GM10248 (cell line): ENCODE data around the gene MOGAT3.
A peak's percentile ranks its signal among the peaks of the same experiment; 100 is the strongest.

Experiments
- CTCF ChIA-PET: fragments of 300-600 bp; sonication (Branson Sonifier 250); formaldehyde crosslinking; extraction: SDS; loops from one replicate; lab custom pipeline; 2021; ENCODE audit warnings: antibody characterized with exemption; lab: Yijun Ruan, JAX
- POLR2A ChIA-PET: fragments of 350-650 bp; sonication (Branson Sonifier 250); formaldehyde crosslinking; extraction: SDS; loops from one replicate; lab custom pipeline; 2020; ENCODE audit warnings: antibody characterized with exemption; lab: Yijun Ruan, JAX
- DNase-seq: peaks from one replicate; pipeline ENCODE4 v3.0.0; 2012; ENCODE audit errors: extremely low spot score
- CTCF ChIP-seq: IDR thresholded peaks from 2 replicates; pipeline ENCODE4 v1.5.1; 2012; ENCODE audit warnings: mild to moderate bottlenecking, low read depth; ENCODE audit errors: extremely low read depth, missing control alignments, control extremely low read depth

Gene MOGAT3

GRCh38 chr7:101243646-101244374, 43.0 kb upstream of the MOGAT3 start:
- CTCF ChIA-PET, result interaction anchor here (0.5 to 5.1 kb wide), 34 partner anchors 9 to 354 kb away, joined by 3 to 68 read pairs (median 5); partner anchors contain the start of genes PLOD3, UFSP1, VGF and ZNHIT1
- peak; percentile 15 for DNase-seq
- TF ChIP-seq CTCF, result peak; percentile 1
- POLR2A ChIA-PET, result interaction anchor here (1.0 to 1.4 kb wide), 3 partner anchors 11 to 26 kb away, joined by 3 to 6 read pairs (median 5); partner anchors contain the start of genes PLOD3 and ZNHIT1

- POLR2A ChIA-PET, result interaction anchor here (0.6 kb wide), 1 partner anchor 1067 kb away, joined by 3 read pairs; no protein-coding TSS in a partner anchor
- CTCF ChIA-PET, result interaction anchor here (0.8 to 5.1 kb wide), 6 partner anchors 14 to 98 kb away, joined by 3 to 68 read pairs (median 5); partner anchors contain the start of genes PLOD3 and ZNHIT1
- no peak for TF ChIP-seq CTCF
- DNase-seq, result no peak
Measured at GRCh38 chr7:101241443-101242349, 40.9 kb upstream of the MOGAT3 start.

GRCh38 chr7:101241015-101241363, 40.2 kb upstream of the MOGAT3 start:
- DNase-seq, result no peak
- CTCF ChIA-PET, result interaction anchor here (0.8 to 5.1 kb wide), 4 partner anchors 13 to 97 kb away, joined by 3 to 49 read pairs (median 4); partner anchors contain the start of genes PLOD3 and ZNHIT1
- POLR2A ChIA-PET, result no interaction called here
- TF ChIP-seq CTCF, result no peak

- ChIA-PET POLR2A (no interaction called here), CTCF (interaction anchor here (0.8 to 5.1 kb wide), 3 partner anchors 12 to 96 kb away, joined by 4 to 49 read pairs (median 4); partner anchors contain the start of genes PLOD3 and ZNHIT1)
- DNase-seq, result no peak
- no peak for TF ChIP-seq CTCF
Measured at GRCh38 chr7:101240226-101241014, 39.6 kb upstream of the MOGAT3 start.

GRCh38 chr7:101239951-101240220, 39.0 kb upstream of the MOGAT3 start:
- ChIA-PET CTCF (no interaction called here), POLR2A (no interaction called here)
- DNase-seq, result no peak
- TF ChIP-seq CTCF, result no peak
